Measurements from ENCODE around the gene LUC7L3. TPM values are rescaled to one million over a fixed set of nuclear protein-coding genes. Genes with fewer than 3 reads are reported as not detected.
"Not testable (repeated sequence)": the region's sequence is repeated elsewhere in the genome, so short reads cannot be mapped to it uniquely, and the experiment has no call there.

LUC7L3 gene
- total and polyA plus RNA-seq, 9 donors: 76.3 to 302 (median 257) TPM

GRCh38 chr17:50724622-50725021, 5.2 kb downstream of the LUC7L3 start:
- WGBS (ENCODE audit: insufficient coverage): 92% methylated on average over 2 of the region's 6 CpGs
- H3K27ac ChIP-seq (ENCODE audit: low read length); H3K27me3 ChIP-seq (ENCODE audit: control insufficient read depth, insufficient read depth, low read length); H3K9me3 ChIP-seq (replicated peaks; ENCODE audit: control insufficient read depth, low read depth, low read length); H3K36me3 ChIP-seq (ENCODE audit: control insufficient read depth, insufficient read depth, low read length); H3K4me3 ChIP-seq (ENCODE audit: low read length); H3K4me1 ChIP-seq (ENCODE audit: control insufficient read depth, insufficient read depth, low read length); DNase-seq: not testable (repeated sequence)

GRCh38 chr17:50725769-50726655, 6.6 kb downstream of the LUC7L3 start:
- Histone ChIP-seq H3K27ac (ENCODE audit: low read length) (no peak overlapping the region), H3K4me3 (ENCODE audit: low read length) (no peak overlapping the region), H3K27me3 (ENCODE audit: control insufficient read depth, insufficient read depth, low read length) (no peaks in the 10 kb centered on the region), H3K4me1 (ENCODE audit: control insufficient read depth, insufficient read depth, low read length) (peaks cover 6% of the 10 kb centered on the region), H3K9me3 (replicated peaks; ENCODE audit: control insufficient read depth, low read depth, low read length) (no peaks in the 10 kb centered on the region), H3K36me3 (ENCODE audit: control insufficient read depth, insufficient read depth, low read length) (no peaks in the 10 kb centered on the region)
- 70% methylated on average over 6 of the region's 12 CpGs for WGBS (ENCODE audit: insufficient coverage)
- no peak for DNase-seq

GRCh38 chr17:50728112-50728429, 8.7 kb downstream of the LUC7L3 start:
- Histone ChIP-seq H3K4me1 (ENCODE audit: control insufficient read depth, insufficient read depth, low read length) (peaks cover 3% of the 10 kb centered on the region), H3K9me3 (replicated peaks; ENCODE audit: control insufficient read depth, low read depth, low read length) (no peaks in the 10 kb centered on the region), H3K27ac (ENCODE audit: low read length) (no peak overlapping the region), H3K36me3 (ENCODE audit: control insufficient read depth, insufficient read depth, low read length) (no peaks in the 10 kb centered on the region), H3K4me3 (ENCODE audit: low read length) (no peak overlapping the region), H3K27me3 (ENCODE audit: control insufficient read depth, insufficient read depth, low read length) (no peaks in the 10 kb centered on the region)
- DNase-seq: no peak
- no CpG with 5 or more reads among the region's 2 CpGs for WGBS (ENCODE audit: insufficient coverage)

GRCh38 chr17:50728881-50729765, 9.7 kb downstream of the LUC7L3 start:
- no peaks in the 10 kb centered on the region for H3K9me3 ChIP-seq (replicated peaks; ENCODE audit: control insufficient read depth, low read depth, low read length)
- peaks cover 3% of the 10 kb centered on the region for H3K4me1 ChIP-seq (ENCODE audit: control insufficient read depth, insufficient read depth, low read length)
- no peaks in the 10 kb centered on the region for H3K36me3 ChIP-seq (ENCODE audit: control insufficient read depth, insufficient read depth, low read length)
- no peaks in the 10 kb centered on the region for H3K27me3 ChIP-seq (ENCODE audit: control insufficient read depth, insufficient read depth, low read length)
- no peak overlapping the region for H3K4me3 ChIP-seq (ENCODE audit: low read length)
- DNase-seq: no peak
- WGBS (ENCODE audit: insufficient coverage): no CpG with 5 or more reads among the region's 5 CpGs
- no peak overlapping the region for H3K27ac ChIP-seq (ENCODE audit: low read length)

- Histone ChIP-seq H3K4me1 (ENCODE audit: control insufficient read depth, insufficient read depth, low read length) (no peaks in the 10 kb centered on the region), H3K27ac (ENCODE audit: low read length) (no peak overlapping the region), H3K9me3 (replicated peaks; ENCODE audit: control insufficient read depth, low read depth, low read length) (no peaks in the 10 kb centered on the region), H3K27me3 (ENCODE audit: control insufficient read depth, insufficient read depth, low read length) (no peaks in the 10 kb centered on the region), H3K36me3 (ENCODE audit: control insufficient read depth, insufficient read depth, low read length) (no peaks in the 10 kb centered on the region), H3K4me3 (ENCODE audit: low read length) (no peak overlapping the region)
- DNase-seq: no peak
- 79% methylated on average over 4 of the region's 7 CpGs for WGBS (ENCODE audit: insufficient coverage)
Observed at GRCh38 chr17:50731575-50732460, 12.4 kb downstream of the LUC7L3 start.

GRCh38 chr17:50735287-50735686, 15.9 kb downstream of the LUC7L3 start:
- Histone ChIP-seq H3K9me3 (replicated peaks; ENCODE audit: control insufficient read depth, low read depth, low read length) (no peaks in the 10 kb centered on the region), H3K4me1 (ENCODE audit: control insufficient read depth, insufficient read depth, low read length) (no peaks in the 10 kb centered on the region), H3K27me3 (ENCODE audit: control insufficient read depth, insufficient read depth, low read length) (no peaks in the 10 kb centered on the region), H3K4me3 (ENCODE audit: low read length) (no peak overlapping the region), H3K27ac (ENCODE audit: low read length) (no peak overlapping the region), H3K36me3 (ENCODE audit: control insufficient read depth, insufficient read depth, low read length) (peaks cover 12% of the 10 kb centered on the region)
- DNase-seq: no peak
- 86% methylated on average over 1 of the region's 3 CpGs for WGBS (ENCODE audit: insufficient coverage)

- Histone ChIP-seq H3K4me1 (ENCODE audit: control insufficient read depth, insufficient read depth, low read length) (no peaks in the 10 kb centered on the region), H3K9me3 (replicated peaks; ENCODE audit: control insufficient read depth, low read depth, low read length) (no peaks in the 10 kb centered on the region), H3K36me3 (ENCODE audit: control insufficient read depth, insufficient read depth, low read length) (peaks cover 27% of the 10 kb centered on the region), H3K4me3 (ENCODE audit: low read length) (no peak overlapping the region), H3K27ac (ENCODE audit: low read length) (no peak overlapping the region), H3K27me3 (ENCODE audit: control insufficient read depth, insufficient read depth, low read length) (no peaks in the 10 kb centered on the region)
- 96% methylated on average over 2 of the region's 2 CpGs for WGBS (ENCODE audit: insufficient coverage)
- DNase-seq: no peak
Observed at GRCh38 chr17:50737118-50737698, 17.8 kb downstream of the LUC7L3 start.

- Histone ChIP-seq H3K4me3 (ENCODE audit: low read length) (no peak overlapping the region), H3K9me3 (replicated peaks; ENCODE audit: control insufficient read depth, low read depth, low read length) (no peaks in the 10 kb centered on the region), H3K27me3 (ENCODE audit: control insufficient read depth, insufficient read depth, low read length) (no peaks in the 10 kb centered on the region), H3K27ac (ENCODE audit: low read length) (no peak overlapping the region), H3K4me1 (ENCODE audit: control insufficient read depth, insufficient read depth, low read length) (no peaks in the 10 kb centered on the region), H3K36me3 (ENCODE audit: control insufficient read depth, insufficient read depth, low read length) (peaks cover 40% of the 10 kb centered on the region)
- WGBS (ENCODE audit: insufficient coverage): no CpG with 5 or more reads among the region's 2 CpGs
- no peak for DNase-seq
Observed at GRCh38 chr17:50739098-50739497, 19.7 kb downstream of the LUC7L3 start.

GRCh38 chr17:50745631-50746030, 26.2 kb downstream of the LUC7L3 start:
- H3K9me3 ChIP-seq (replicated peaks; ENCODE audit: control insufficient read depth, low read depth, low read length): no peaks in the 10 kb centered on the region
- H3K27ac ChIP-seq (ENCODE audit: low read length): no peak overlapping the region
- 87% methylated on average over 5 of the region's 12 CpGs for WGBS (ENCODE audit: insufficient coverage)
- no peaks in the 10 kb centered on the region for H3K27me3 ChIP-seq (ENCODE audit: control insufficient read depth, insufficient read depth, low read length)
- H3K36me3 ChIP-seq (ENCODE audit: control insufficient read depth, insufficient read depth, low read length): peaks cover 63% of the 10 kb centered on the region
- no peak overlapping the region for H3K4me3 ChIP-seq (ENCODE audit: low read length)
- DNase-seq: no peak
- H3K4me1 ChIP-seq (ENCODE audit: control insufficient read depth, insufficient read depth, low read length): no peaks in the 10 kb centered on the region
